KOPT-K1 (cell line): Measurements from ENCODE around the gene DNAH6.
"Not testable (repeated sequence)": the region's sequence is repeated elsewhere in the genome, so short reads cannot be mapped to it uniquely, and the experiment has no call there.

Experiments
- H3K27ac ChIP-seq: fragments of 200-600 bp; sonication (generic); 2 replicates; pipeline ENCODE4 v1.5.1; 2016; ENCODE audit warnings: antibody characterized with exemption, mild to moderate bottlenecking, low read depth, low read length; ENCODE audit not compliant: poor library complexity, severe bottlenecking
- H3K36me3 ChIP-seq: fragments of 200-600 bp; sonication (generic); 2 replicates; pipeline ENCODE4 v1.5.1; 2017; ENCODE audit warnings: antibody characterized with exemption, mild to moderate bottlenecking, low read length, moderate library complexity; ENCODE audit not compliant: insufficient read depth
- H3K9me3 ChIP-seq: fragments of 200-600 bp; sonication (generic); 2 replicates; pipeline ENCODE4 v1.5.1; 2017; ENCODE audit warnings: antibody characterized with exemption, low read length, mild to moderate bottlenecking; ENCODE audit not compliant: insufficient read depth, poor library complexity, severe bottlenecking

DNAH6 gene

GRCh38 chr2:84849271-84849952 lies 333.1 kb downstream of the DNAH6 start:
- Histone ChIP-seq H3K36me3 (no peaks in the 10 kb centered on the region), H3K27ac (no peak overlapping the region), H3K9me3 (peaks cover 5% of the 10 kb centered on the region)

GRCh38 chr2:84850471-84850870 lies 334.2 kb downstream of the DNAH6 start:
- Histone ChIP-seq H3K9me3 (peaks cover 5% of the 10 kb centered on the region), H3K27ac (no peak overlapping the region)

GRCh38 chr2:84851876-84852275 lies 335.6 kb downstream of the DNAH6 start:
- H3K36me3 ChIP-seq: no peaks in the 10 kb centered on the region
- no peak overlapping the region for H3K27ac ChIP-seq
- H3K9me3 ChIP-seq: peaks cover 5% of the 10 kb centered on the region

More at GRCh38 chr2:84850471-84850870, 334.2 kb downstream of the DNAH6 start:
- no peaks in the 10 kb centered on the region for H3K36me3 ChIP-seq

- Histone ChIP-seq H3K27ac (no peak overlapping the region), H3K36me3 (no peaks in the 10 kb centered on the region), H3K9me3 (peaks cover 5% of the 10 kb centered on the region)
Measured at GRCh38 chr2:84854850-84855249, 338.6 kb downstream of the DNAH6 start.

- H3K36me3 ChIP-seq: no peaks in the 10 kb centered on the region
- H3K27ac ChIP-seq: no peak overlapping the region
- H3K9me3 ChIP-seq: peaks cover 5% of the 10 kb centered on the region
Measured at GRCh38 chr2:84855731-84856130, 339.4 kb downstream of the DNAH6 start.

GRCh38 chr2:84856787-84857186 lies 340.5 kb downstream of the DNAH6 start:
- Histone ChIP-seq H3K9me3 (peaks cover 5% of the 10 kb centered on the region), H3K36me3 (no peaks in the 10 kb centered on the region), H3K27ac (no peak overlapping the region)

- Histone ChIP-seq H3K9me3 (peaks cover 5% of the 10 kb centered on the region), H3K36me3 (no peaks in the 10 kb centered on the region), H3K27ac (no peak overlapping the region)
Measured at GRCh38 chr2:84857566-84857965, 341.3 kb downstream of the DNAH6 start.

- no peaks in the 10 kb centered on the region for H3K36me3 ChIP-seq
- no peak overlapping the region for H3K27ac ChIP-seq
- H3K9me3 ChIP-seq: peaks cover 3% of the 10 kb centered on the region
Measured at GRCh38 chr2:84858123-84858522, 341.8 kb downstream of the DNAH6 start.

- H3K9me3 ChIP-seq: no peaks in the 10 kb centered on the region
- H3K36me3 ChIP-seq: no peaks in the 10 kb centered on the region
- H3K27ac ChIP-seq: no peak overlapping the region
Measured at GRCh38 chr2:84858937-84859336, 342.6 kb downstream of the DNAH6 start.

- no peaks in the 10 kb centered on the region for H3K9me3 ChIP-seq
- H3K27ac ChIP-seq: no peak overlapping the region
- no peaks in the 10 kb centered on the region for H3K36me3 ChIP-seq
Measured at GRCh38 chr2:84861539-84861938, 345.2 kb downstream of the DNAH6 start.

- Histone ChIP-seq H3K36me3 (no peaks in the 10 kb centered on the region), H3K27ac (no peak overlapping the region), H3K9me3 (no peaks in the 10 kb centered on the region)
Measured at GRCh38 chr2:84862006-84862405, 345.7 kb downstream of the DNAH6 start.

- no peaks in the 10 kb centered on the region for H3K36me3 ChIP-seq
- no peak overlapping the region for H3K27ac ChIP-seq
- H3K9me3 ChIP-seq: no peaks in the 10 kb centered on the region
Measured at GRCh38 chr2:84865181-84865783, 349.0 kb downstream of the DNAH6 start.

GRCh38 chr2:84866122-84866521 lies 349.8 kb downstream of the DNAH6 start:
- Histone ChIP-seq H3K9me3 (no peaks in the 10 kb centered on the region), H3K36me3 (no peaks in the 10 kb centered on the region), H3K27ac (no peak overlapping the region)

- H3K27ac ChIP-seq, H3K36me3 ChIP-seq, H3K9me3 ChIP-seq: not testable (repeated sequence)
Measured at GRCh38 chr2:84868327-84868726, 352.0 kb downstream of the DNAH6 start.
